ENCODE results near the gene ZNF592. TPM values are rescaled to one million over a fixed set of nuclear protein-coding genes. Genes with fewer than 3 reads are reported as not detected.

ZNF592 gene
- total RNA-seq, 4 donors from 2014 or later, result 18.3 to 28.0 (median 21.2) TPM

- Histone ChIP-seq H3K27ac (no peak overlapping the region), H3K36me3 (peaks cover 49 to 59% of the 10 kb centered on the region in 2 donors), H3K9me3 (no peaks in the 10 kb centered on the region), H3K4me3 (replicated peaks in 1 of 3) (no peak overlapping the region), H3K4me1 (no peaks in the 10 kb centered on the region), H3K27me3 (no peaks in the 10 kb centered on the region)
- TF ChIP-seq CTCF (IDR thresholded peaks at IDR 0.05), result no peak
- WGBS, 2 donors, result 97 to 99% methylated on average over 16 to 19 of the region's 21 CpGs
- intact Hi-C loops (cut with DNase I), result no loop called here
- DNase-seq, result no peak
Observed at GRCh38 chr15:84798436-84798946, 50.1 kb downstream of the ZNF592 start.

GRCh38 chr15:84799511-84800187 is 51.3 kb downstream of the ZNF592 start:
- Histone ChIP-seq H3K36me3 (peaks cover 49 to 58% of the 10 kb centered on the region in 2 donors), H3K9me3 (no peaks in the 10 kb centered on the region), H3K27ac (no peak overlapping the region), H3K4me1 (no peaks in the 10 kb centered on the region), H3K4me3 (replicated peaks in 1 of 3) (no peak overlapping the region), H3K27me3 (no peaks in the 10 kb centered on the region)
- WGBS, 2 donors, result 81 to 94% methylated on average over 4 to 7 of the region's 10 CpGs
- intact Hi-C loops (cut with DNase I), result no loop called here
- TF ChIP-seq POLR2A (IDR thresholded peaks at IDR 0.05), result no peak
- no peak for TF ChIP-seq CTCF (IDR thresholded peaks at IDR 0.05)
- no peak for DNase-seq

- Histone ChIP-seq H3K4me3 (replicated peaks in 1 of 3) (no peak overlapping the region), H3K4me1 (no peaks in the 10 kb centered on the region), H3K9me3 (no peaks in the 10 kb centered on the region), H3K36me3 (peaks cover 49 to 58% of the 10 kb centered on the region in 2 donors), H3K27ac (no peak overlapping the region), H3K27me3 (no peaks in the 10 kb centered on the region)
- intact Hi-C loops (cut with DNase I), result no loop called here
- WGBS, 2 donors, result 86 to 90% methylated on average over 3 of the region's 3 CpGs
- TF ChIP-seq CTCF (IDR thresholded peaks at IDR 0.05) (no peak), POLR2A (IDR thresholded peaks at IDR 0.05) (no peak)
- DNase-seq, result no peak
Observed at GRCh38 chr15:84800365-84800806, 52.0 kb downstream of the ZNF592 start.

- intact Hi-C loops (cut with DNase I), result no loop called here
- WGBS, 2 donors, result 85 to 87% methylated on average over 4 of the region's 4 CpGs
- TF ChIP-seq CTCF (IDR thresholded peaks at IDR 0.05) (no peak), POLR2A (IDR thresholded peaks at IDR 0.05) (no peak)
- H3K27ac ChIP-seq, result no peak overlapping the region
- no peaks in the 10 kb centered on the region for H3K27me3 ChIP-seq
- no peaks in the 10 kb centered on the region for H3K9me3 ChIP-seq
- no peak for DNase-seq
- no peak overlapping the region for H3K4me3 ChIP-seq (replicated peaks in 1 of 3)
- no peaks in the 10 kb centered on the region for H3K4me1 ChIP-seq
- H3K36me3 ChIP-seq, result peaks cover 33 to 42% of the 10 kb centered on the region in 2 donors
Observed at GRCh38 chr15:84804005-84804900, 55.9 kb downstream of the ZNF592 start.
